ENCODE results near the gene PALLD.

- TF ChIP-seq EZH2 (IDR thresholded peaks at IDR 0.05; ENCODE audit: insufficient read depth, poor library complexity, severe bottlenecking), result no peak
- no peak for TF ChIP-seq EZH2phosphoT487 (IDR thresholded peaks at IDR 0.05; ENCODE audit: insufficient read depth, low read depth)
Measured at GRCh38 chr4:168781926-168782325, 285.1 kb downstream of the PALLD start.

Data from GM23248 (cell line).